Breast epithelium (tissue), 3 donors: ENCODE results near the gene NKX2-4.

Source experiments
- CTCF ChIP-seq, 3 donors: fragments of 450-650 bp; IDR thresholded peaks; one replicate each; pipeline ENCODE4 v1.5.1; 2016 to 2017; ENCODE audit warnings: antibody characterized with exemption in 3 of 3, mild to moderate bottlenecking in 3 of 3, moderate library complexity in 3 of 3
- POLR2A ChIP-seq: fragments of 450-650 bp; IDR thresholded peaks from one replicate; pipeline ENCODE4 v1.6.1; 2016; ENCODE audit warnings: antibody characterized with exemption, mild to moderate bottlenecking, moderate library complexity
- POLR2AphosphoS5 ChIP-seq, 3 donors: sonication (generic); formaldehyde crosslinking; IDR thresholded peaks; one replicate each; pipeline ENCODE4 v1.6.1; 2017; ENCODE audit warnings: antibody characterized with exemption in 3 of 3

- TF ChIP-seq POLR2A (no peak), CTCF (IDR thresholded peaks at IDR 0.05) (no peak), POLR2AphosphoS5 (IDR thresholded peaks at IDR 0.05) (no peak)
Observed at GRCh38 chr20:21357844-21358243, 39.5 kb downstream of the NKX2-4 start.
